Left lobe of liver (tissue), 2 donors: ENCODE measurements around the gene SPACA6. TPM values are rescaled to one million over a fixed set of nuclear protein-coding genes. Genes with fewer than 3 reads are reported as not detected.

Experiments used
- ATAC-seq: fragments of 200-7000 bp; cut with Tn5 transposase; one replicate; pipeline ENCODE4 v1.9.1; 2020; ENCODE audit warnings: mild to moderate bottlenecking, moderate library complexity
- DNase-seq: peaks from one replicate; pipeline ENCODE4 v3.0.0-alpha.2; 2020; ENCODE audit warnings: low spot score
- total RNA-seq: library from RNA; stranded (reverse); gene quantifications from one replicate; pipeline ENCODE4 v1.2.1, GENCODE V29; 2021
- donor health status: DM: no; HTN: no; CAD: no; lungs with moderate emphysema.
- donor health status: DM: no; HTN: yes; CAD: no.

SPACA6 gene
- total RNA-seq, 1 donor from 2014 or later = 4.3 TPM

- peak; percentile 76 for DNase-seq
- peak; percentile 82 for ATAC-seq
Measured at GRCh38 chr19:51688671-51689571, 4.2 kb upstream of the SPACA6 start.

- DNase-seq = no peak
- no peak for ATAC-seq
Measured at GRCh38 chr19:51689751-51690453, 3.2 kb upstream of the SPACA6 start.

GRCh38 chr19:51690454-51691073 lies 2.6 kb upstream of the SPACA6 start:
- DNase-seq (no peak), ATAC-seq (peak; percentile 40)

- DNase-seq (no peak), ATAC-seq (no peak)
Measured at GRCh38 chr19:51691074-51691583, 2.0 kb upstream of the SPACA6 start.

- ATAC-seq (no peak), DNase-seq (no peak)
Measured at GRCh38 chr19:51691584-51692428, 1.3 kb upstream of the SPACA6 start.

- DNase-seq = no peak
- ATAC-seq = no peak
Measured at GRCh38 chr19:51692468-51692867, 662 bp upstream of the SPACA6 start.

- ATAC-seq (no peak), DNase-seq (no peak)
Measured at GRCh38 chr19:51693819-51694218, 689 bp downstream of the SPACA6 start.

GRCh38 chr19:51694318-51695085 lies 1.4 kb downstream of the SPACA6 start:
- no peak for ATAC-seq
- DNase-seq = no peak

- DNase-seq (no peak), ATAC-seq (no peak)
Measured at GRCh38 chr19:51695088-51695487, 2.0 kb downstream of the SPACA6 start.

- DNase-seq = peak; percentile 27
- no peak for ATAC-seq
Measured at GRCh38 chr19:51695702-51696315, 2.7 kb downstream of the SPACA6 start.

- no peak for ATAC-seq
Measured at GRCh38 chr19:51696606-51697005, 3.5 kb downstream of the SPACA6 start.

GRCh38 chr19:51697169-51697776 lies 4.1 kb downstream of the SPACA6 start:
- DNase-seq (peak; percentile 30), ATAC-seq (no peak)

More at GRCh38 chr19:51696606-51697005, 3.5 kb downstream of the SPACA6 start:
- DNase-seq = peak; percentile 15

- ATAC-seq = no peak
- DNase-seq = peak; percentile 18
Measured at GRCh38 chr19:51698296-51698695, 5.2 kb downstream of the SPACA6 start.

- ATAC-seq (no peak), DNase-seq (peak; percentile 8)
Measured at GRCh38 chr19:51699170-51699569, 6.0 kb downstream of the SPACA6 start.

GRCh38 chr19:51701468-51702100 lies 8.5 kb downstream of the SPACA6 start:
- DNase-seq (no peak), ATAC-seq (no peak)

GRCh38 chr19:51702103-51702824 lies 9.1 kb downstream of the SPACA6 start:
- peak; percentile 58 for DNase-seq
- ATAC-seq = no peak

- DNase-seq (no peak), ATAC-seq (no peak)
Measured at GRCh38 chr19:51702825-51703574, 9.9 kb downstream of the SPACA6 start.
